T-helper 17 cell (primary cell): ENCODE results near the gene C2CD3. TPM values are rescaled to one million over a fixed set of nuclear protein-coding genes. Genes with fewer than 3 reads are reported as not detected.

ENCODE experiments used
- ATAC-seq: fragments of 150-1000 bp; cut with Tn5 transposase; 2 replicates; pipeline ENCODE4 v1.10.0; 2021; ENCODE audit warnings: mild to moderate bottlenecking, moderate library complexity
- DNase-seq, 3 donors: peaks; one replicate each; pipeline versions ENCODE4 v3.0.0 to v3.0.0-alpha.2; 2020 to 2021
- H3K9me3 ChIP-seq: one replicate; pipeline ENCODE4 v1.7.0; 2013; ENCODE audit warnings: low read length, mild to moderate bottlenecking; ENCODE audit not compliant: control insufficient read depth, poor library complexity, severe bottlenecking
- H3K27ac Mint-ChIP-seq: one replicate; pipeline ENCODE4 v1.8.0; 2022; ENCODE audit warnings: mild to moderate bottlenecking, moderate library complexity, mixed read lengths
- H3K27me3 Mint-ChIP-seq: one replicate; pipeline ENCODE4 v1.8.0; 2022; ENCODE audit warnings: mixed read lengths
- H3K36me3 Mint-ChIP-seq: one replicate; pipeline ENCODE4 v1.8.0; 2022; ENCODE audit warnings: low read depth, mixed read lengths
- H3K4me1 Mint-ChIP-seq: one replicate; pipeline ENCODE4 v1.8.0; 2022; ENCODE audit warnings: mild to moderate bottlenecking, mixed read lengths
- H3K4me3 Mint-ChIP-seq: one replicate; pipeline ENCODE4 v1.8.0; 2022; ENCODE audit warnings: mild to moderate bottlenecking, moderate library complexity, mixed read lengths
- total RNA-seq, 4 donors: library from RNA in 2 of 4; stranded (reverse) in 2 of 4; gene quantifications; one replicate each; pipeline ENCODE4 v1.2.3 and lab custom pipeline; 2022 to 2026

C2CD3 gene
- total RNA-seq (10 to 100 TPM; 35.5 to 37.1 TPM), total RNA-seq (lab: John Stamatoyannopoulos, UW) (45.1 to 63.4 reads per million in 2 donors)

- ATAC-seq (peak; percentile 94), DNase-seq (peak; percentile 90 to 98 (median 94))
- Mint-ChIP-seq H3K27me3 (no peaks in the 10 kb centered on the region), H3K27ac (no peak within 1 kb of the TSS), H3K4me1 (peaks cover 10% of the 10 kb centered on the region), H3K36me3 (peaks cover 2% of the 10 kb centered on the region), H3K4me3 (no peak within 1 kb of the TSS)
- no peaks in the 10 kb centered on the region for H3K9me3 ChIP-seq
Observed at GRCh38 chr11:74170694-74171629, at the start of gene C2CD3, which contains the start of gene PPME1. C2CD3 (minus strand) TSS chr11:74171002; CDS start chr11:74170792, 210 bp downstream. PPME1 (plus strand) TSS chr11:74171289; CDS start chr11:74171422, 133 bp downstream.

- Mint-ChIP-seq H3K4me3 (no peak overlapping the region), H3K27ac (peak overlapping the region; percentile 24)
Observed at GRCh38 chr11:74220376-74220775, 49.6 kb upstream of the C2CD3 start.

GRCh38 chr11:74212533-74212932 lies 41.7 kb upstream of the C2CD3 start:
- DNase-seq = no peak
- Mint-ChIP-seq H3K4me3 (no peak overlapping the region), H3K36me3 (peaks cover 11% of the 10 kb centered on the region), H3K4me1 (peaks cover 2% of the 10 kb centered on the region), H3K27me3 (no peaks in the 10 kb centered on the region), H3K27ac (no peak overlapping the region)
- H3K9me3 ChIP-seq = peaks cover 4% of the 10 kb centered on the region
- no peak for ATAC-seq

More at GRCh38 chr11:74220376-74220775, 49.6 kb upstream of the C2CD3 start:
- Mint-ChIP-seq H3K27me3 (no peaks in the 10 kb centered on the region), H3K4me1 (no peaks in the 10 kb centered on the region), H3K36me3 (peaks cover 3% of the 10 kb centered on the region)
- H3K9me3 ChIP-seq = no peaks in the 10 kb centered on the region
- ATAC-seq (no peak), DNase-seq (no peak)

GRCh38 chr11:74208507-74208906 lies 37.7 kb upstream of the C2CD3 start:
- H3K27me3 Mint-ChIP-seq = no peaks in the 10 kb centered on the region
- DNase-seq (no peak), ATAC-seq (no peak)
- H3K4me3 Mint-ChIP-seq = no peak overlapping the region
- peaks cover 12% of the 10 kb centered on the region for H3K36me3 Mint-ChIP-seq
- peaks cover 4% of the 10 kb centered on the region for H3K4me1 Mint-ChIP-seq
- H3K9me3 ChIP-seq = no peaks in the 10 kb centered on the region
- H3K27ac Mint-ChIP-seq = no peak overlapping the region

GRCh38 chr11:74206746-74207145 lies 35.9 kb upstream of the C2CD3 start:
- H3K36me3 Mint-ChIP-seq = peaks cover 14% of the 10 kb centered on the region
- H3K9me3 ChIP-seq = no peaks in the 10 kb centered on the region
- no peak for ATAC-seq
- no peak for DNase-seq
- no peak overlapping the region for H3K27ac Mint-ChIP-seq
- H3K4me1 Mint-ChIP-seq = peaks cover 7% of the 10 kb centered on the region
- H3K4me3 Mint-ChIP-seq = no peak overlapping the region
- H3K27me3 Mint-ChIP-seq = no peaks in the 10 kb centered on the region

- Mint-ChIP-seq H3K27ac (no peak overlapping the region), H3K27me3 (no peaks in the 10 kb centered on the region), H3K4me1 (peaks cover 7% of the 10 kb centered on the region), H3K4me3 (no peak overlapping the region), H3K36me3 (peaks cover 14% of the 10 kb centered on the region)
- no peak for DNase-seq
- H3K9me3 ChIP-seq = no peaks in the 10 kb centered on the region
- no peak for ATAC-seq
Observed at GRCh38 chr11:74205181-74205580, 34.4 kb upstream of the C2CD3 start.

- ATAC-seq = no peak
- H3K4me3 Mint-ChIP-seq = no peak overlapping the region
- peaks cover 14% of the 10 kb centered on the region for H3K36me3 Mint-ChIP-seq
- H3K4me1 Mint-ChIP-seq = peaks cover 7% of the 10 kb centered on the region
- no peaks in the 10 kb centered on the region for H3K27me3 Mint-ChIP-seq
- no peaks in the 10 kb centered on the region for H3K9me3 ChIP-seq
- no peak overlapping the region for H3K27ac Mint-ChIP-seq
- DNase-seq = no peak
Observed at GRCh38 chr11:74204701-74205100, 33.9 kb upstream of the C2CD3 start.

GRCh38 chr11:74203966-74204365 lies 33.2 kb upstream of the C2CD3 start:
- no peak overlapping the region for H3K27ac Mint-ChIP-seq
- ATAC-seq (no peak), DNase-seq (no peak)
- no peaks in the 10 kb centered on the region for H3K27me3 Mint-ChIP-seq
- H3K9me3 ChIP-seq = no peaks in the 10 kb centered on the region
- peaks cover 14% of the 10 kb centered on the region for H3K36me3 Mint-ChIP-seq
- H3K4me3 Mint-ChIP-seq = no peak overlapping the region
- H3K4me1 Mint-ChIP-seq = peaks cover 7% of the 10 kb centered on the region

GRCh38 chr11:74196781-74197486 lies 26.1 kb upstream of the C2CD3 start:
- H3K4me3 Mint-ChIP-seq = no peak overlapping the region
- DNase-seq (no peak), ATAC-seq (no peak)
- H3K9me3 ChIP-seq = no peaks in the 10 kb centered on the region
- H3K27ac Mint-ChIP-seq = no peak overlapping the region
- peaks cover 3% of the 10 kb centered on the region for H3K4me1 Mint-ChIP-seq
- no peaks in the 10 kb centered on the region for H3K27me3 Mint-ChIP-seq
- H3K36me3 Mint-ChIP-seq = peaks cover 4% of the 10 kb centered on the region

- peaks cover 4% of the 10 kb centered on the region for H3K36me3 Mint-ChIP-seq
Observed at GRCh38 chr11:74195828-74196227, 25.0 kb upstream of the C2CD3 start.

GRCh38 chr11:74185695-74186094 lies 14.9 kb upstream of the C2CD3 start:
- Mint-ChIP-seq H3K27me3 (no peaks in the 10 kb centered on the region), H3K27ac (no peak overlapping the region), H3K4me3 (no peak overlapping the region), H3K4me1 (peaks cover 11% of the 10 kb centered on the region), H3K36me3 (peaks cover 6% of the 10 kb centered on the region)
- DNase-seq (no peak), ATAC-seq (no peak)
- H3K9me3 ChIP-seq = no peaks in the 10 kb centered on the region

More at GRCh38 chr11:74195828-74196227, 25.0 kb upstream of the C2CD3 start:
- no peaks in the 10 kb centered on the region for H3K9me3 ChIP-seq
- H3K27me3 Mint-ChIP-seq = no peaks in the 10 kb centered on the region
- H3K4me3 Mint-ChIP-seq = no peak overlapping the region
- ATAC-seq (no peak), DNase-seq (no peak)
- no peak overlapping the region for H3K27ac Mint-ChIP-seq
- H3K4me1 Mint-ChIP-seq = peaks cover 3% of the 10 kb centered on the region

GRCh38 chr11:74185285-74185684 lies 14.5 kb upstream of the C2CD3 start:
- Mint-ChIP-seq H3K27me3 (no peaks in the 10 kb centered on the region), H3K4me1 (peaks cover 11% of the 10 kb centered on the region), H3K36me3 (peaks cover 4% of the 10 kb centered on the region), H3K4me3 (no peak overlapping the region), H3K27ac (peak overlapping the region; percentile 14)
- H3K9me3 ChIP-seq = no peaks in the 10 kb centered on the region
- DNase-seq (no peak), ATAC-seq (no peak)

GRCh38 chr11:74182635-74183034 lies 11.8 kb upstream of the C2CD3 start:
- ATAC-seq (no peak), DNase-seq (no peak)
- no peaks in the 10 kb centered on the region for H3K9me3 ChIP-seq
- no peaks in the 10 kb centered on the region for H3K27me3 Mint-ChIP-seq
- no peak overlapping the region for H3K27ac Mint-ChIP-seq
- H3K4me3 Mint-ChIP-seq = no peak overlapping the region
- H3K4me1 Mint-ChIP-seq = peaks cover 15% of the 10 kb centered on the region
- H3K36me3 Mint-ChIP-seq = peaks cover 4% of the 10 kb centered on the region
